HG02610 (cell line): ENCODE data around the gene FST.

ENCODE experiments used
- ATAC-seq: cut with Tn5 transposase; IDR thresholded peaks from one replicate; pipeline ENCODE4 v1.9.1; 2021; ENCODE audit warnings: mild to moderate bottlenecking, moderate library complexity; ENCODE audit not compliant: unreplicated experiment

Gene FST

DNA sequence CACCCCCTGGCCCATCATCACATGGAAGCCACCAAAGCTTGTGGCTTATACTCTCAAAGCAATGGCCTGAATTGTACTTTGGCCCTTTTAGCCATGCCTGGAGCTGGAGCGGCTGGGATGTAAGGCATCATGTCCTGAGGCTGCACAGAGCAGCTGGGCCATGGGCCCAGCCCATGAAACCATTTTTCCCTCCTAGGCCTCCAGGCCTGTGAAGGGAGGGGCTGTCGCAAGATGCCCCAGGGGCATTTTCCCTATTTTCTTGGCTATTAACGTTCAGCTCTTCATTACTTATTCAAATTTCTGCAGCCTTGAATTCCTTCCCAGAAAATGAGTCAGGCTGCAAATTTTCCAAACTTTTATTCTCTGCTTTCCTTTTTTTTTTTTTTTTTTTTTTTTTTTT lies 27.7 kb downstream of the FST start:
- no peak for ATAC-seq

DNA sequence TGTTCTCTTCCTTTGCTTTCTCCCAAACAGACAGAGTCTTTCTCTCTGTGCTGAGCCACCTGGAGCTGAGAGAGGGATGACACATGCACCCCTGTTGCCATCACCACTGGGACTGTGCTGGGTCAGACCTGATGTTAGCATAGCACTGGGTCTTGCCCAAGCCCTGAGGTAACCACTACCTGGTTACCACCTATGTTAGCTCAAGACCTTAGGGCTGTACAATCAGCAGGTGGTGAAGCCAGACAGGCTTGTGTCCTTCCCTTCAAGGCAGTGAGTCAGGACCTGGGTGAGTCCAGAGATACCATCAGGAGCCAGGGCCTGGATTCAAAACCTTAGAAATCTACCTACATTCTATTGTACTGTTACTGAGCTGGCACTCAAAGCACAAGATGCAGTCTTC lies 32.1 kb downstream of the FST start:
- ATAC-seq: no peak

DNA sequence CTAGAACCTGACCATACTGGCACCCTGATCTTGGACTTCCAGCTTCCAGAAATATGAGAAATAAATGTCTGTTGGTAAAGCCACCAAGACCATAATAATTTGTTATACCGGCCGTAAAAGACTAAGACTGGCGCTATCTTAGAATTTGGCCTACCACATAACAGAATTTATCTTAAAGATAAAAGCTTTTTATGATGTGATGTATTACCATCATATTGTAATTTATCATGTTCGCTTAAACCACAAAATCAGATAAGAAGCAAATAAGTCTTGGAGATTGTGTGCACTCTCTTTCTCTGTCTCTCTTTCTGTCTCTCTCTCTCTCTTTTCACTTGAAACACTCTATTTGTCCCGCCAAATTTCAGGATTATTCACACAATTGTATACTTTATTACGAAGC lies 35.6 kb downstream of the FST start:
- no peak for ATAC-seq

DNA sequence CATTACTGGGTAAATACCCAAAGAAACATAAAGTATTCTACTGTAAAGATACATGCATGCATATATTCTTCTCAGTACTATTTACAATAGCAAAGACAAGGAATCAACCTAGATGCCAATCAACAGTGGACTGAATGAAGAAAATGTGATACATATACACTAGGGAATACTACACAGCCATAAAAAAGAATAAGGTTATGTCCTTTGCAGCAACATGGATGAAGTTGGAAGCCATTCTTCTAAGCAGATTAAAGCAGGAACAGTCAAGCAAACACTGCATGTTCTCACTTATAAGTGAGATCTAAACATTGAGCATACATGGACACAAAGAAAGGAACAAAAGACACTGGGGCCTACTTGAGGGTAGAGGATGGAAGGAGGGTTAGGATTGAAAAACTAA lies 40.4 kb downstream of the FST start:
- ATAC-seq: no peak
